ENCODE data around the gene SRGAP2C.
"Not testable (repeated sequence)": the region's sequence is repeated elsewhere in the genome, so short reads cannot be mapped to it uniquely, and the experiment has no call there.

SRGAP2C gene

DNA sequence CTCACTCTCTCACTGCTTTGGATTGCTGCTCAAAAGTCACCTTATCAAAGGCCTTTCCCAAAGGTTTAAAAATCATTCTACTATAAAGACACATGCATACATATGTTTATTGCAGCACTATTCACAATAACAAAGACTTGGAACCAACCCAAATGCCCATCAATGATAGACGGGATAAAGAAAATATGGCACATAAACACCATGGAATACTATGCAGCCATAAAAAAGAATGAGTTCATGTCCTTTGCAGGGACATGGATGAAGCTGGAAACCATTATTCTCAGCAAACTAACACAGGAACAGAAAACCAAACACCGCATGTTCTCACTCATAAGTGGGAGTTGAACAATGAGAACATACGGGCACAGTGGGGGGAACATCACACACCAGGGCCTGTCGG lies 45.9 kb downstream of the SRGAP2C start:
- DNase-seq: not testable (repeated sequence)

DNA sequence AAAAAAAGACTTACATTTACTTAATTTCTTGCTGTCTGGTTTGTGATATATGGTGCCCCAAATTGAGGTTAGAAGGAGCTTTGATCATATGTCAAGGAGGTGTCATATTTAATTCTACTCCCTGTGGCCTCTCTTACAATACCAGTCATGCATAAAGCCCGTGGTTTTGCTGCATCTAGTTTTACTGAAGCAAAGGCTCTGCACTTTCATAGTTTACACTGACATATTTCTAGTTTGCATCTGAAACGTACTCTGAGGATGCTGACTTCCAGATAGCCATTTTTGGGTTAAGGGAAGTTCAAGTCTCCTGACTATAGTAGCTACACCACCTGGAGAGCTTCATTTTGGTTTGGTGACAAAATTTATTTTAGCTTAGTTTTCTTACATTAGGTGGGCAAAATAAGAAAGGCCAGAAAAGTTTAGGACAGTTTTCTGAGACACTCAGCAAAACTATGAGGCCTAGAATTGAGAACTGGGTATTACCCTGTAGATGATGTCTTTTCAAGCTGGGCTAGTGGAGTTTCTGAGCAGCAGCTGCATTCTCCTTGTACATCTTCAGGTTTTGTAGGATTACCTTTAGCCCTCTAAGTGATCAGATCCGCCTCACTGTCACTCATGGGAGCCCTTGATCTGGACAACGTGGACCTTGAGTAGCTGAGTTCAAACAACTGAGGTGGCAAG lies 47.8 kb downstream of the SRGAP2C start:
- DNase-seq: not testable (repeated sequence)

DNA sequence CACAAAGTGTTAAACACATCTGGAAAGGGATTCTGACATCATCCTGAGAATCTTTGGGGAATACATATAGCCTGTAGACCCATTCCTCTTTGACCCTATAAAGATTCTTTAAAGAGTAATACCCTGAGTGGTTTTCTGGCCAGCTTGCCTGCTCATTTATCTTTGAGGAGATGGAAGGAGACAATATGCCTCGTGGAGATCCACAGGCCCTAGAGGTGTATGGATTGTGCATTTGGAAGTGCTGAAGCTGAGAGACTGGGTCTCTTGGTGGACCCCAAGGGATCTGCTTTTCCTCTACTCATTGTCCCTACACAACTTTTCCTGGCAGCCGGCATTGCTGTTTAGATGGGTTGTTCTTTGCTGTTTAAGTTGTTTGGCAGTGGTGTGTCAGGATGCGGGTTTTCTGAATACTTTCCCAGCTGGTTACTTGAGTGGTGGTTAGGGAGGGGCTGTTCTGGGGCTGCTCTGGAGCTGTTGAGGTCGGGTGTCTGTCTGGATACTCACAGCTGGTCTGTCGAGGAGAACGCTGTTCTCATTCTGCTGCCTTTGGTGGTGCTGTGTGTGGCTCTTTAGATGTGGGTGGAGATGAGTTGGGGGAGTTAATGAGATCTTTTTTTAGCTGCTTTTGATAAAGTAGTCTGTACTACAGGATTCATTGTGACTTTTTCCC lies 49.5 kb downstream of the SRGAP2C start:
- DNase-seq: not testable (repeated sequence)

DNA sequence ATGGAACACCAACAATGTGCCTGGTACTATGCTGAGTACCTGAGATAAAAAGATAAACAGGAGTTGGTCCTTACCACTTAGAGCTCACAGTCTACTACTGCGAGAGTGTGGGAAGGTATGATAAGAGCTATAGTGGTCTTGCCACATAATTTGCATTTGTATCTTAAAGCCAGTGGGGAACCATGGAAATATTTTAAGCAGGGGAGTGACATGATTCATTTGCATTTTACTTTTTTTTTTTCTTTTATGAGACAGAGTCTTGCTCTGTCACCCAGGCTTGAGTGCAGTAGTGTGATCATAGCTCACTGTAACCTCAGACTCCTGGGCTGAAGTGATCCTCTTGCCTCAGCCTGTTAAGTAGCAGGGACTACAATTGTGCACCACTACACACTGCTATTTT lies 53.6 kb downstream of the SRGAP2C start:
- DNase-seq: not testable (repeated sequence)

DNA sequence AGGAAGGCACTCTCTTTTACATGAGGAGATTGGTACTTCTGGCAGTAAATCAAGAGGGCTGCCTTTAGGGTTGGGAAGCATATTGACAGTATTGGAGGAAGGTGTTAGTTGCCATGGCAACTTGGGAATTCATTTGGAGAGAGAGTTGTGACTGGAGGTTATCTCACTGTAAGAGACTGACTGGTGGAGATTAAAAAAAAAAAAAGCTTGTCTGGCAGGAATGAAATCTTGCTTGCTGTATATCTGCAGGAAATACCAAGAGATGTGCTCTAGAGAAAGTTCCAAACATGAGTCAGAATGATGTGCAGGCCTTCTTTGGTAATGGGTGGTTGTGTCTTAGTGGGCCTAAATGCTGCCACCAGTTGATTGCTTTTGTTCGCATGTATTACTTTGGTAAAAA lies 59.1 kb downstream of the SRGAP2C start:
- DNase-seq: not testable (repeated sequence)

DNA sequence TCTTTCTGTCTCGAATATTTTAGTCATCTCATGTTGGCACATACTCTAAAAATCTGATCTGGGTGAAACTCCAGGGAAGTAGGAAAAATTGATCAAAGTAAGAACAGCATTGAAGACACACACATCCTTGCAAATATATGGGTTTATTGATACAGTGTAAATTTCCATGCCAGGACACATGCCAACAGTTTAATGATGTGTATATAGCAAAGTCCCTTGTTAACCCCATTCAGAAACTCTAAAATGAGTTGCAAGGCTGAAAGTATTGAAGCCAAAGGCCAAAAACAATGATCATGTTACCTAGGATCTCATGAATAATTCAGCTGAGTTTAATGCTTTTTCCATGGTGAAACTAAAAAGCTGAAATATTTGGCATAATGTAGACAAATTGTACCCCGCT lies 61.6 kb downstream of the SRGAP2C start:
- DNase-seq: not testable (repeated sequence)

DNA sequence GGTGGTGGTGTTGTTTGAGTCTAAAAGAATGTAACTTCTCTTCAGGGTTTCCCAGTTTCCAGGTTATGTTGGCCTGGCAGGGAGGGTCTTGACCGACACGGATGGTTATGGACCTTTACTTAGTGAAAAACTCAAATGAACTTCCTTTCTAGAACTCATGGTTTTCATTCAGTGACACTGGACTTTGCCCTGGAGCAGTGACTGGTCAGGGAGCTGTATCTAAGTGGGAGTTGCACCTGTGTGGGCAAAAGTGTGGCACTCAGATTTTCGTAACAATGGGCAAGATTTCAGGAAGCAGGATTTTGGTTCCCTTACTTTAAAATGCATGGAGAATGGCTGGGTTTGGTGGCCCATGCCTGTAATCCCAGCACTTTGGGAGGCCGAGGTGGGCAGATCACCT lies 67.9 kb downstream of the SRGAP2C start:
- not testable (repeated sequence) for DNase-seq

DNA sequence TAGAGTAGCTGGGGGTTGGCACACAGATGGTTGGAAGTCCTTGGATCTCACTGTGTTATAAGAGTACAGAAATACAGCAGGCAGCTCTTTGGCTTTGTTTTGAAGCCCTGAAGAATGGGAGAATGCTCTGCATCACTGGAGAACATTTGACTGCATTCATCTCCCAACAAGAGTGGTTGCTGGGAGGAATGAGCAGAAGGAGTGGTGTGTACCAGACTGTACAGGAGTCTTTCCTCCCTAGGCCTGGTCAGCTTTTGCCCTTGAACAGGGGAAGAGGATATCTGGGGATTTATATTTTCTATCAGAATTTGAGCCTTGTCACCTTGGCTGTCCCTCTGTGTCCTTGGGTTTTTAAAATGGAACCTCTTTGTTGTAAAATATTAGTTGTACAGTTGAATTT lies 69.8 kb downstream of the SRGAP2C start:
- not testable (repeated sequence) for DNase-seq

DNA sequence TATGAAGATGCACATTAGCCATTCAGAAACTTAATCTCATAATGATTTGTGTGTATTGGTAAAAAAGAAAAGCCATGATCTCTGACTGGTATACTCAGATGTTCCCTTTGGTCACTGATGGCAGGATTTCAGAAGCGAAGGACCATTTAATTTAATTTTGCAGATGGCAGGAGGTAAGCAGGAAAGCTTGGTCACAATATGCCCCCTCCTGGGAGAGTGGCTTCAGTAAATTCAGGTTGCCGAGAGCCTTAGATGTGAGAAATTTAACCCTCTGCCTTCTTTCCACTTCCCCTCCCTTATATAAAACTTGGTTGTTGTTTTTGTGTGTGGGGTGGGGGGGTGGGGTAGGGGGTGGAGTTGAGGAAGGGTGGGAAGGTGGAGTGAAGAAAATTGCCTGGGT lies 72.9 kb downstream of the SRGAP2C start:
- not testable (repeated sequence) for DNase-seq

DNA sequence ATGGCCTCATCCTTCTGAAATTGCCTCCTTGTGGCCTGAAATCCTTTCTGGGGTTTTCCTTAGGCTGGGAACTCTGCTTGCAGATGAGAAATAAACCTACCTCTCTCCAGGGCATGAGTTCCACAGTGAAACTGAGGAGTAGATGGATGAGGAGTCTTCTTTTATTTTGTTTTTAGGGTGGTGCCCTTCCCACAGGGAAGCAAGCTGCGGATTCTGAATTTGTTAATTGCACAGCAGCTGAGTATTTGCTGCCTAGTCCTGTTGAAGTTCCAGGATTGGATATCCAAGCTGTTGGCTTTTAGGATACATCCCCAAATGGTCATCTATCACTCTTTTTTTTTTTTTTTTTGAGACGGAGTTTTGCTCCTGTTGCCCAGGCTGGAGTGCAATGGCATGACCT lies 73.4 kb downstream of the SRGAP2C start:
- DNase-seq: not testable (repeated sequence)

DNA sequence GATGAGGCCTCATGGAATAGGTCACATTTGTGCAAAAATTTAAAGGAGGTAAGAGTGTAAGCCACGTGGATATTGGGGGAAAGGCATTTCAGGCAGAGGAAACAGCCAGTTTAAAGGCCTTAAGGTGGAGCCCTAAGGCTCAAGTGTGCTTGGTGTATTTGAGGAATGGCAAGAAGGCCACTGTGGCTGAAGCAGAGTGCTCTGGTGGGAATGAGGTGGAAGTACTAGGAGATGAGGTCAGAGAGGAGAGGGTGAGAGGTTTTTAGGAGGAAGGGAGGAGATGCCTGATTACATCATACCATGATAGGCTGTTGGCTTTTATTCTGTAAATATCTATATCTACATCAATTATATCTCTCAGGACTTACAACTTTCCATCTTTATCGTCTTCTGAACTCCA lies 75.4 kb downstream of the SRGAP2C start:
- DNase-seq: not testable (repeated sequence)

DNA sequence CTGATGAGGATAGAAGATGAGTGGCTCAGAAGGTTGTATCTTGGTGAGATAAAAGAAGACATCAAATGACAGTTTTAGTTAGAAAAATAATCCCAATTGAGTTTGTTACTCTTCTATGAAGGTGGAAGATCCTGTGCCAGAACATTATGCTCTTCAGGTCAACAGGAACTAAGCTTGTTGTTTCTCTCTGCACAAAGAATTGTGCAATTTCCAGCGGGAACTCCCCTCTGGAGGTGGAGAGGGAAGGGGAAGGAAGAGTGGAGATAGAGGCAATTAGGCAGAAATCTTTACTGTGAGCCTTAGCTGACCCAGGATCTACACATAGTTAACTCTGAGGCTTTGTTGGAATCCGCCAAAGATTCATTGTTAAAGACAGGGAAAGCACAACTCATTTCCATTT lies 77.4 kb downstream of the SRGAP2C start:
- DNase-seq: not testable (repeated sequence)

DNA sequence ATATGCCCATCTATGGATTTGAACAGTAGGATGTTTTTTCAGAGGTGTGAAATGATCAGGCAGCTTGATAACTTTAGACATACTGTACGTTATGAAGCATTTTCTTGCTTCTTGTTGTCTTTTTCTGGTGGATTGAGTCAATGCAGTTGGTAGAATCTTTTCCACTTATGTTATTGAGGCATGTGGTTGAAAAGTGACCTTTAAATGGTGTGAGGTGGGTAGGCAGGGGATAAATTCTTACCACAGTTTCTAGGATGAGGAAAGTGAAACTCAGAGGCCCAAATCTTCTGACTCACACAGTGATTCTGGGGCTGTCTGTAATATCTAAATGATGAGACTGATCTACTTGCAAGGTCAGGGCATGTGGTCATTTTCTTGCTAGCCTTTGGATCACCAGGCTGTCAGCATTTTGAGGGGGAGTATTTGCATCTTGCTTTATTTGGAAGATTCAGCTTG lies 79.0 kb downstream of the SRGAP2C start:
- peak; percentile 3 for DNase-seq

DNA sequence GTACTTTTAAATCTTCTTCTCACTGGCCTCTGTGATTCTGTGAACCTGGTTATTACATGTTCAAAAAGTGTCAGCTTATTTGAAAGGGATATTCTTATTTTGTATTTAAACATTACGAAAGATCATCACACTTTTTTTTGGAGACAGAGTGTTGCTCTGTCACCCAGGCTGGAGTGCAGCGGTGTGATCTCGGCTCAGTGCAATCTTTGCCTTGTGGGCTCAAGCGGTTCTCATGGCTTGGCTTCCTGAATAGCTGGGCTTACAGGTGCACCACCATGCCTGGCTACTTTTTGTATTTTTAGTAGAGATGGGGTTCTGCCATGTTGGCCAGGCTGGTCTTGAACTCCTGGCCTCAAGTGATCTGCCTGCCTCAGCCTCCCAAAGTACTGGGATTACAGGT lies 82.3 kb downstream of the SRGAP2C start:
- not testable (repeated sequence) for DNase-seq

DNA sequence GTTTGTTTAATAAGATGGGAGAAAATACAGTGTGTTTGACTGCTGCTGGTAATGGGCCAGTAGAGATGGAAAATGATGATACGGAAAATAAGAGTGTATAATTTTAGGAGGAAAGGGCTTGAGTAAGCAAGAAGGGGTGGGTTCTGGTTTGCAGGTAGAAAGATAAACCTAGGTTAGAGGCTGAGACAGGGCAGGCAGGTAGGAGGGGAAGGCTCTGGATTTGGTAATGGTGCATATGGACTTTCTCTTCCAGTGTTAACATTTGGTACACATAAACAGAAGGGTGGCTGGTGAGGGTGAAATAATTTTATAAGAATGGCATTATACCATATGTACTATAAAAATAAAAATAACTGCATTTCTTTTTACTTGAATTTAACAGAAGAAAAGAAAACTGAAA lies 84.5 kb downstream of the SRGAP2C start:
- DNase-seq: not testable (repeated sequence)

DNA sequence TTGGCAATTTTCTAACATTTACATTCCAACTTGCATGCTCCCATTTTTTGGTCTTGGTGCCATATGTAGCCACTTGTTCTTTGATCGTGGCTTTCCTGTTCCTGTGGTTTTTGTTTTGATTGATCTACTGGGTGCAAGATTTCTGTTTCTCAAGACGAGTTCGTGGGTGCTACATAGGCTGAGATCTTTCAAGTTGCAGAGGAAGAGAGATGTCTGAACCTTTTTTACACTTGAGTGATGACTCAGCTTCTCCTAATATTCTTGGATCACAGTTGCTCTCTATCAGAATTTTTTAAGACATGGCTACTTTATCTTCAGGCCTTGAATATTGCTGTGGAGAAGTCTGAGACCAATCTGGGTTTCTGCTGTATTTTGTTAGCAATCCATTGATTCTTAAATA lies 85.2 kb downstream of the SRGAP2C start:
- DNase-seq: not testable (repeated sequence)

DNA sequence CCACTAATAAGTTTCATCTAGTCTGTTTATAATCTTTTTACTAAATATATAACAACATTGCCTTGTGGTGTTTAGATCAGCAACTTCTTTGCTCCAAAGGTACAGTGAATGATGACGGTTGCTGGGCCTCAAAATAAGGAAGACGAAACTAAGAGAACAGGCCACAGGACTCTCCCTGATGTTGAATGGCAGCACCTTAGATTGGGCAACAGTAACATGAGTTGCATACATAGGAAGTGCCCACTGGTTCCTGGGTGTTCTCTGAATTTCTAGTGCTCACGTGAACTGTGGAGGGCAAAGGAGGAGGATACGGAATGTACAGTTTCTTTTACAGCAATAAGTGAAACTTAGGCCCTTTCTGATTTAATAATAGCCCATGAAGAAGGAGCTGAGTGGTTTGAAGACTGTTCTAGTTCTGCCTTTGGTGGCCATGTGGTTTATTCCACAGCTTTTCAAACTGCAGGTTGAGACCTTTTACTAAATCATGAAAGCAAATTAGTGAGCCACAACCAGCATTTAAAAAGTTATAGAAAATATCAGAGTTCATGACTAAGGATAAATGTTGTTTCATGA lies 86.5 kb downstream of the SRGAP2C start:
- peak; percentile 30 for DNase-seq

DNA sequence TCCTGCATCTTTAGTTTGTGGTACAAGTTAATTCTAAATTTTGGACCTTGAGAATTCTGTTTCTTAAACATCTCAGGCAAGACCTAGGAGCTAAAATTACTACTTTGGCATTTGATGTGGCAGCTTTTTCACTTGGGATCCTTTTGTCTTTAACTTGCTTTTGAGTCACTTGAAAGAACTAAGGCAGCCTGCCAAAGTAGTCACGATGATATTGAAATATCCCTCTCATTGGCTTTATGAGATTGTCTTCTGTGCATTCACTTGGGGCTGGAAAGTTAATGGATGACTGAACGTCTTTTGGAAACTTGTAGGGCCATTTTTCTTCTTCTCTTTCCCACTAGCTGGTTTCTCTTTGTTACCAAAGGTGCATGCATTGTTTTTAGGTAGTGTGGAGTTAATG lies 90.7 kb downstream of the SRGAP2C start:
- peak; percentile 0 for DNase-seq

DNA sequence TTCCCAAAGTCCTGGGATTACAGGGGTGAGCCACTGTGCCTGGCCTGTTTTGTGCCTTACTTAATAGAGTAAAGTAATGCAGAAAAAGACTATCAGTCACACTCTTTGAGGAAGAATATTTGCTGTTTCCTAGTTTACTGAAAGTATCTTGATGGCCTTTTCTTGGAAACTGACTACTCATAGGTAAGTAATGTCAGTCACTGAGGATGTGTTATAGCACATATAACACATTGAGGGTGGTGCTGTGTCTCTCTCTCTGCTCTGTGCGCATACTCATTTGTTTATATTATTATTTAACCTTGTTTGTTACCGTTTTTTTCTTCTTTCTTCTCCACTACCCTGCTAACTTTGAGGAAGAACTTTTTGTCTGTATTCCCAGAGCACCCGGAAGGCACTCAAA lies 93.4 kb downstream of the SRGAP2C start:
- not testable (repeated sequence) for DNase-seq

DNA sequence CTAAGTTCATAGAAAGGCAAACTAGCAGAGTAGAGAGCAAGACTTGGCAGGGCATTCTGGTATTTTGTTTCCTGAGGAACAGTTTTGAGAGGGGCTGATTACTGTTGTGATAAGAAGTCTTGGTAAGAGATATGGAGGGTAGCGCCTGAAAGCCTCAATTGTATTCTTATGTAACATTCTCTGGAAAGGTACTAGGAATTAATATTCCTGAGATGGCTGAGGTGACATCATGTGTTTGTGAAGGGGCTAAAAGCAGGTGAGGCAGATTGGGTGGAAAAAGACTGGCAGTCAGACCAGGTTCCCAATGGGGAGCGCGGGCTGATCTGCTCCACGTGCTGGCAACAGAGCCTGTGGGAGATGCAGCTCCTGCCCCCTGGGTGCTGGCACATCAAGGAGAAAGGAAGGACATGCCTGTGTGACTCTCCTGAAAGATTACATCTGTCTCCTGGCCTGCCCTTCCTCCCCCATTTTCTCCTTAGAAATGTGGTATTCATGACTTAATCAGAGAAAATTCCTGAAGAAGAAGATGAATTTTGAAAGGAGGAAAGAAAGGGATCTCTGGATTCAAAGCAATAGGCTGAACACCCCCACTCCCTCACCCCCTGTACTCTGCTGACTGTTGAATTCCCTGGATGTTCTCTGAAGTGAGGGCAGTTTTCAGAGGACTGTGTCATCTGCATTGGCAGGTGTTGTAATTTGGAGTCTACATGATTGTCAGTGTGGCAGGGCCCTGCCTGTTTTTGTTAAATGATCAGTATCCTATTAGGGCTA lies 94.2 kb downstream of the SRGAP2C start:
- DNase-seq: peak; percentile 1

DNA sequence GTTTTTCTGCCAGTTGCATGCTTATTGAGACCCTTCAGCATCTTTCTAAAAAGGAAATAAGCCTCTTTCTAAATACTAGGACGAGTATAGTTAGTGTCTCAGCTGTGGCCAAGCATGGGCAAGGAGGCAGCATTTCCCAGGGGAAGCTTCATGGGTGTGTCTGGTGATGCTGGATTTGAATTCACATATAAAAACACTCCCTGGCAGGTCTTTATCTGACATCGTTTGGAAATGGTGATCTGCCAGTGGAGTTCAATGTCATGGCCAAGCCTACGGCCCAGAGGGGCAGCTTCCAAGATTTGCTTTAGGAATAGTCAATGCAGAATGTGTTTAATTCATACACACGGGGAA lies 94.7 kb downstream of the SRGAP2C start:
- not testable (repeated sequence) for DNase-seq

DNA sequence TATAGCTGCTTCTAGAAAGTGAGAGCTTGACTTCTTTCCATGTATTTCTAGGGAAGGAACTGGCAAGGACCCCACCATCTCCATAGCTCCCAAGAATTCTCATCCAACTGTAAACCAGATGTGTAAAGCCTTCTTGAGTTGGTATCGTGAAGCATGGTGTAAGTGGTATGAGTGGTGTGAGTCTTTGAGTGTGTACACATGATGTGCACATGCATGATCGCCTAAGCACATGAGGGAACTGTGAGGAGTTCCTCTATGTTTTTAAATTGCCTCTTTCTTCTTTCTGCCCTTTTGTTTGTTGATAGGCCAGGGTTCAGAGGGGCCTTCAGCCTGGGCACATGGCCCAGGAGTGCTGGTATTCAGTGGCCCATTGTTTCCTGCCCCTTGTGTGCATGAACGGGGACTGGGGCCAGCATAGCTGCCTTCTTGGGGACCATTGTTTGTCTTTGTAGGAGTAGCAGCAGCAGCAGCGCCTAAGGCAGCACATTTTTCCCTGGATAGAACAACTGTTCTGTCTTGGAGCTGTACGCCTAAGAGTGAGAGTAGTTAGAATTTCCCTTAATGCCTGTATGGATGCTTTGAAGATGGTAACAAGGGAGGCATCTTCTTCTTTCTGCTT lies 96.0 kb downstream of the SRGAP2C start:
- not testable (repeated sequence) for DNase-seq

DNA sequence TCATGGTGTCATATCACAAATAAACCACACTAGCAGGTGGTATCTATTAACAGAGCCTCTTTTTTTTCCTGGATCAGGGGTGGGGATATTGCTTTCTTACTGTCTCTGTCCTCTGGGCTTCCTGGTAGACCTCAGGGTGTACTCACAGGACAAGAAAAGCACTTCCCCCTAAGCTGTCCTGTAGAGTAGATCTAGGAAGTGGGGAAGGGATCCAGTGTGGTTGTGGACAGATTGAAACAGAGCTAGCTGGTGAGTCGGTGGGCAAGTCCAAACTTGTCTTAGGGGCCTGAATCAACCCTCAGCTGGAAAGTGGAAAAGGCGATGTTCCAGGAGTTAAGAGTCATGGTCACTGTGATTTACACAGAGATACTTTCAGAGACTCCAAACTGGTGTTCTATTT lies 96.7 kb downstream of the SRGAP2C start:
- not testable (repeated sequence) for DNase-seq
